Esophagus squamous epithelium (tissue), 4 donors: ENCODE results near the gene HMGN4.

ENCODE experiments used
- CTCF ChIP-seq, 6 experiments: fragments of 450-650 bp in 4 of 6; fragments of 200-600 bp in 2 of 6; sonication (generic) in 2 of 6; IDR thresholded peaks; one replicate each; pipeline ENCODE4 v1.5.1; 2016 to 2019; ENCODE audit warnings: antibody characterized with exemption in 6 of 6, mild to moderate bottlenecking in 4 of 6, moderate library complexity in 4 of 6
- POLR2A ChIP-seq, 4 donors: fragments of 450-650 bp; IDR thresholded peaks; one replicate each; pipeline ENCODE4 v1.6.1; 2017; ENCODE audit warnings: antibody characterized with exemption in 4 of 4, mild to moderate bottlenecking in 4 of 4, moderate library complexity in 3 of 4

- peak in 2 of 6 experiments; percentile 8 to 11 for TF ChIP-seq CTCF (IDR thresholded peaks at IDR 0.05)
- TF ChIP-seq POLR2A (IDR thresholded peaks at IDR 0.05), result peak in 1 of 4 donors; percentile 26
Measured at GRCh38 chr6:26520850-26521599, 17.1 kb upstream of the HMGN4 start.
